Heart left ventricle (tissue), 16 donors: ENCODE results near the gene SPECC1. TPM values are rescaled to one million over a fixed set of nuclear protein-coding genes. Genes with fewer than 3 reads are reported as not detected.
A peak's percentile ranks its signal among the peaks of the same experiment; 100 is the strongest.

Experiments used
- ATAC-seq, 4 donors: fragments of 200-7000 bp; cut with Tn5 transposase; one replicate each; pipeline ENCODE4 v1.9.1; 2020 to 2022; ENCODE audit warnings: moderate library complexity in 4 of 4, mild to moderate bottlenecking in 3 of 4, moderate number of reproducible peaks in 1 of 4
- DNase-seq, 5 donors: peaks; one replicate each; pipeline ENCODE4 v3.0.0-alpha.2; 2020
- H3K27ac ChIP-seq, 12 donors: fragments of 200-600 bp; sonication (generic) in 4 of 12; one replicate each; pipeline versions ENCODE4 v1.5.0 to v1.8.0; 2016 to 2022; ENCODE audit warnings: mild to moderate bottlenecking in 2 of 12
- H3K27me3 ChIP-seq, 9 donors: fragments of 200-600 bp; sonication (generic) in 2 of 9; one replicate each; pipeline versions ENCODE4 v1.5.1 to v1.8.0; 2016 to 2022; ENCODE audit warnings: mild to moderate bottlenecking in 3 of 9
- H3K36me3 ChIP-seq, 9 donors: fragments of 200-600 bp; sonication (generic) in 2 of 9; one replicate each; pipeline versions ENCODE4 v1.5.0 to v1.8.0; 2018 to 2022; ENCODE audit warnings: mild to moderate bottlenecking in 2 of 9
- H3K4me1 ChIP-seq, 12 donors: fragments of 200-600 bp; sonication (generic) in 4 of 12; one replicate each; pipeline versions ENCODE4 v1.5.0 to v1.8.0; 2016 to 2022; ENCODE audit warnings: mild to moderate bottlenecking in 3 of 12
- H3K4me3 ChIP-seq, 12 donors: fragments of 200-600 bp; sonication (generic) in 4 of 12; one replicate each; pipeline versions ENCODE4 v1.5.0 to v1.8.0; 2017 to 2022; ENCODE audit warnings: mild to moderate bottlenecking in 9 of 12, moderate library complexity in 4 of 12
- H3K9me3 ChIP-seq, 12 donors: fragments of 200-600 bp; sonication (generic) in 4 of 12; one replicate each; pipeline versions ENCODE4 v1.5.0 to v1.8.0; 2016 to 2022; ENCODE audit warnings: mild to moderate bottlenecking in 1 of 12
- POLR2A ChIP-seq, 2 donors: fragments of 450-650 bp; IDR thresholded peaks; one replicate each; pipeline ENCODE4 v1.6.1; 2017; ENCODE audit warnings: antibody characterized with exemption in 2 of 2, mild to moderate bottlenecking in 2 of 2, moderate library complexity in 2 of 2
- WGBS, 4 donors: extraction: QIAGEN DNeasy Blood & Tissue Kit in 2 of 4; methylation state at CpG; one replicate each; pipeline versions ENCODE4 v1.1.5 to v1.1.7; 2013 to 2018; 5-methylcytosine and 5-hydroxymethylcytosine counted together
- intact Hi-C, 10 donors: fragments of 100-400 bp; cut with DNase I; formaldehyde crosslinking; loops; one replicate each; pipeline versions ENCODE4 v1.11.1 to v1.14.2; 2022
- polyA plus RNA-seq, 2 donors: library from polyadenylated mRNA; stranded (reverse); fragments of 200-250 nt; gene quantifications; one replicate each; pipeline ENCODE4 v1.2.3, GENCODE V29; 2013
- total RNA-seq, 9 donors: library from RNA; depleted of rRNA in 2 of 9; stranded (reverse); fragments of >200 nt in 2 of 9; fragmentation: NEBNext Ultra II Directional in 3 of 9; extraction: Animal tissue kit (Norgen Biotek cat#: 25700) in 3 of 9; gene quantifications; one replicate each; pipeline versions ENCODE4 v1.1.0 to v1.2.4, GENCODE V29; 2016 to 2023
- TF ChIP-seq, protein P1 (sequence below), 12 donors: fragments of 200-600 bp; sonication (generic) in 4 of 12; IDR thresholded peaks; one replicate each; pipeline versions ENCODE4 v1.5.0 to v1.8.0; 2018 to 2022; ENCODE audit warnings: antibody characterized with exemption in 12 of 12, mild to moderate bottlenecking in 5 of 12
- donor health status: ischemic (EF 13 %, LVEDD 7.1; RV severe dilation, severe dysfunction).
- donor health status: healthy with polysubstance abuse.
- donor health status: DM: no; HTN: yes; CAD: no.
- donor health status: DM: no; HTN: no; CAD: no.
- donor health status: ischemic (EF 25% LVEDD 6.9; RV normal size, moderate dysfunction).
- donor health status: ischemic (EF 25% LVEDD 5.7; RV mildly dilated, moderate dysfunction).
- donor health status: healthy.
- donor health status: DM: yes; HTN: yes; CAD: no.
- donor health status: ischemic (EF 35%, LVEDD 5.7; RV mildly dilated, moderate dysfunction).
- donor health status: nonischemic (EF 11% LVEDD 7.7; RV severe dilation, severe dysfunction).
- donor health status: DM: yes; HTN: yes; CAD: no.
- donor health status: PGD.
- donor health status: ischemic (EF 29% LVEDD 5.4; RV normal size, mild dysfunction).
- donor health status: nonischemic (EF 23%, LVEDD 6.1; RV moderate dilation, normal function).

SPECC1 gene
- total and polyA plus RNA-seq, 11 donors = 3.8 to 18.4 (median 10.6) TPM

DNA sequence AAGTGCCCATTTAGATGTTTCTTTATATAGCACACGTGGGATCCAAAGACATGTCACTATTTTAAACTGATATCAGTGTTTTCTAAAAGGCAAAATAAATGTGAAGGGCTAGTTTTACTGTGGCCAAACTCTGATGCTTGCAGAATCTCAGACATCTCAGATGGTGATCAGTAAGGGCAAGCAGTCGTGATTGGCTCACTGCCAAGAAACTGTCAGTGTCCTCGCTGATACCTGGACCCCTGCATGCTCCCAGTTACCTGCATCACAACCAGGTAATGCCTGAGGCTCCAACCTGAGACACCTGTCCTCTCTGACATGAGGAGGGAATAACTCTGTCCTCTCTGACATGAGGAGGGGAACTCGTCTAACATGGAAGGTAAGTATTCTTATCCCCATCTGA is 114.0 kb downstream of the SPECC1 start:
- TF ChIP-seq POLR2A (IDR thresholded peaks at IDR 0.05) = no peak
- TF ChIP-seq, protein P1, sequence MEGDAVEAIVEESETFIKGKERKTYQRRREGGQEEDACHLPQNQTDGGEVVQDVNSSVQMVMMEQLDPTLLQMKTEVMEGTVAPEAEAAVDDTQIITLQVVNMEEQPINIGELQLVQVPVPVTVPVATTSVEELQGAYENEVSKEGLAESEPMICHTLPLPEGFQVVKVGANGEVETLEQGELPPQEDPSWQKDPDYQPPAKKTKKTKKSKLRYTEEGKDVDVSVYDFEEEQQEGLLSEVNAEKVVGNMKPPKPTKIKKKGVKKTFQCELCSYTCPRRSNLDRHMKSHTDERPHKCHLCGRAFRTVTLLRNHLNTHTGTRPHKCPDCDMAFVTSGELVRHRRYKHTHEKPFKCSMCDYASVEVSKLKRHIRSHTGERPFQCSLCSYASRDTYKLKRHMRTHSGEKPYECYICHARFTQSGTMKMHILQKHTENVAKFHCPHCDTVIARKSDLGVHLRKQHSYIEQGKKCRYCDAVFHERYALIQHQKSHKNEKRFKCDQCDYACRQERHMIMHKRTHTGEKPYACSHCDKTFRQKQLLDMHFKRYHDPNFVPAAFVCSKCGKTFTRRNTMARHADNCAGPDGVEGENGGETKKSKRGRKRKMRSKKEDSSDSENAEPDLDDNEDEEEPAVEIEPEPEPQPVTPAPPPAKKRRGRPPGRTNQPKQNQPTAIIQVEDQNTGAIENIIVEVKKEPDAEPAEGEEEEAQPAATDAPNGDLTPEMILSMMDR (IDR thresholded peaks at IDR 0.05) = no peak
- no peak for ATAC-seq
- no peak overlapping the region for H3K4me3 ChIP-seq
- WGBS, 4 donors = 53 to 75% (median 66%) methylated on average over 4 of the region's 4 CpGs
- H3K9me3 ChIP-seq = no peaks in the 10 kb centered on the region
- peaks cover 0 to 28% (median 6%) of the 10 kb centered on the region in 12 donors for H3K4me1 ChIP-seq
- no peaks in the 10 kb centered on the region for H3K27me3 ChIP-seq
- no peak for DNase-seq
- intact Hi-C loops = loop anchor here (5.0 to 10.0 kb wide), 5 partner anchors 102 to 202 kb away; no protein-coding TSS in a partner anchor
- no peak overlapping the region for H3K27ac ChIP-seq
- H3K36me3 ChIP-seq = peaks cover 0 to 5% (median 0%) of the 10 kb centered on the region in 9 donors

DNA sequence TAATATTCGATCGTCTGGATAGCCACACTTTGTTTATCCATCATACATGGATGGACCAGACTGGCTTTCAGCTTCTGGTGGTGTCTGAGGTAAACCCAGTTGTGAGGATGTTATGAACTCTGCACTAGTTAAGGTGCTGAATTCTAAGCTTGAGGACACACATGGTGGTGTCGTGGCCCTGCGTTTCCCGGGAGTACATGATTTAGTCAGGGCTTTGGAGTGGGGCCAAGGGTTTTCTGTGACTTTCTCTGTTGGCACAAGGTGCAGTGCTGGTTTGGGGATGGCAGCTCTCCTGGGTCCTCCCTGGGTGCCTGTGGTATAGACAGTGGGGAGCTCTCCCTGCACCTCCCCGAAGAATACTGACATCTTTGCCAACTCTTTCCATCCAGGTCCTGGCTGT is 116.6 kb downstream of the SPECC1 start:
- Histone ChIP-seq H3K9me3 (peaks cover 0 to under 1% (median 0%) of the 10 kb centered on the region in 12 donors), H3K4me1 (peaks cover 0 to 26% (median 6%) of the 10 kb centered on the region in 12 donors), H3K36me3 (peaks cover 0 to 6% (median 2%) of the 10 kb centered on the region in 9 donors), H3K27me3 (no peaks in the 10 kb centered on the region), H3K27ac (no peak overlapping the region), H3K4me3 (no peak overlapping the region)
- ATAC-seq (no peak), DNase-seq (no peak)
- WGBS, 4 donors = 41 to 68% (median 54%) methylated on average over 6 of the region's 6 CpGs
- no peak for TF ChIP-seq POLR2A (IDR thresholded peaks at IDR 0.05)
- TF ChIP-seq, protein P1 (IDR thresholded peaks at IDR 0.05) = no peak
- intact Hi-C loops = loop anchor here in 4 of 10 donors (5.0 to 10.0 kb wide), 4 partner anchors 99 to 199 kb away; no protein-coding TSS in a partner anchor

DNA sequence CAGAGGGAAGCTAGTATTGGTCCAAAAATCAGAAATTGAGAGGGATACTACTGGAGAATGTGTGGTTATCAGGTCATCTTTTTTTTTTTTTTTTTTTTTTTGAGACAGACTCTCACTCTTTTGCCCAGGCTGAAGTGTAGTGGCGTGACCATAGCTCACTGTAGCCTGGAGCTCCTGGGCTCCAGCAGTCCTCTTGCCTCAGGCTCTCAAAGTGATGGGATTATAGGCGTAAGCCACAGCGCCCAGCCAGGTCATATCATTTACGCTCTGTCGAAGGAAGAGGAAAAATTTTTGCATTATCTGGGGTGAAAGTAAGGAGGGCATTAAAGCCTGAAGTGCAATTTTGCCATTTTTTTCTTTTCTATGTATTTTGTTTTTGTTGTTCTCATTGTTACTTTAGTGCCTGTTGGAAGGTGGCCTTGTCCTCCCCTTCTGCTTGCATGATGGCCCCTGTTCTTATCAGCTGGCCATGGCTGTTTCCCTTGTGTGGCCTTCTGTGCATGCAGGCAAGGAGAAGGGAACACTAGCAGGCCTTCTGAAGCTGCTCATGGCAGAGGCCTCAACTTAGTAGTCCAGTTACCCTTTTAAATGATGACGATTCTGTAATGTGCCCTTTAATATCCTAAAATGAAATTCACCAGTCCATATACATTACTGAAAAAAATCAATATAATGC is 118.3 kb downstream of the SPECC1 start:
- Histone ChIP-seq H3K4me3 (no peak overlapping the region), H3K27ac (no peak overlapping the region), H3K4me1 (peaks cover 0 to 14% (median 0%) of the 10 kb centered on the region in 12 donors), H3K36me3 (peaks cover 0 to 8% (median 2%) of the 10 kb centered on the region in 9 donors), H3K27me3 (no peaks in the 10 kb centered on the region), H3K9me3 (peaks cover 0 to 10% (median 1%) of the 10 kb centered on the region in 12 donors)
- ATAC-seq (no peak), DNase-seq (no peak)
- intact Hi-C loops = loop anchor here in 4 of 10 donors (5.0 to 10.0 kb wide), 4 partner anchors 97 to 197 kb away; no protein-coding TSS in a partner anchor
- no peak for TF ChIP-seq POLR2A (IDR thresholded peaks at IDR 0.05)
- TF ChIP-seq, protein P1 (IDR thresholded peaks at IDR 0.05) = no peak
- 90 to 95% (median 91%) methylated on average over 6 of the region's 6 CpGs for WGBS, 4 donors

DNA sequence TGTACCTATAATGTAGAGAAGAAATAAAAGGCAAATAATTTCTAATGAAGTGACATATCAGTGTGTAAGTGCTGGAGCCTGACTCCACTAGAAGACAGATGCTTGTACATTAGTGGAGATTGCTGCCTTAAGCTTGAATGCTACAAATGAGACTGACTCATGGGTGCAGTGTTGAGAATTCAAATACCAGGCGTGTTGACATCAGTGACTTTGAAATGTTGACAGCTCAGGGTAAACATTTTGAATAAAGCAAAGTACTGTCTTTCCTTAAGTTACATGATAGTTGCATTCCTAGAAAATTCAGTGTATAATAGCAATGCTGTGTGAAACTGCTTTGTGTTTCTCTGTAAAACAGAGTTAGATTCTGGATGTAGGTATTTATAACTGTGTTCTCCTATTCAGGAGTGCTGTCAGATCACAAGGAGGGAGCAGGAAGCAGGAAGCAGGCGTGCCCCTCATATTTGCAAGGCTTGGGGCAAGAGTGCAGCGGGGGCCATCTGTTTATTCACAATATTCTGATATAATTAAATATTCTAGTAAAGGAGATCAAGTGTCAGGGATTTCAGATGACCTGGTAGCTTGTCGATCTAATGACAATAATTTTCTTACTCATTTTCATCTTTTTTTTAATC is 119.0 kb downstream of the SPECC1 start:
- no peak overlapping the region for H3K27ac ChIP-seq
- DNase-seq (no peak), ATAC-seq (peak in 1 of 4 donors; percentile 42)
- H3K36me3 ChIP-seq = peaks cover 0 to 8% (median 2%) of the 10 kb centered on the region in 9 donors
- TF ChIP-seq, protein P1 (IDR thresholded peaks at IDR 0.05) = no peak
- TF ChIP-seq POLR2A (IDR thresholded peaks at IDR 0.05) = no peak
- peaks cover 0 to 9% (median 0%) of the 10 kb centered on the region in 12 donors for H3K4me1 ChIP-seq
- no peak overlapping the region for H3K4me3 ChIP-seq
- 52 to 63% (median 58%) methylated on average over 4 of the region's 4 CpGs for WGBS, 4 donors
- no peaks in the 10 kb centered on the region for H3K27me3 ChIP-seq
- intact Hi-C loops = loop anchor here in 4 of 10 donors (5.0 to 10.0 kb wide), 4 partner anchors 97 to 197 kb away; no protein-coding TSS in a partner anchor
- peaks cover 0 to 10% (median 1%) of the 10 kb centered on the region in 12 donors for H3K9me3 ChIP-seq
